ENCODE measurements around the gene TMIE. TPM values are rescaled to one million over a fixed set of nuclear protein-coding genes. Genes with fewer than 3 reads are reported as not detected.

TMIE gene
- total and polyA plus RNA-seq, 10 of the 15 experiments (the other 5 are each of a cell fraction or from before 2014, with no cell fraction given), result not detected

GRCh38 chr3:46660543-46661523 lies 40.4 kb upstream of the TMIE start:
- BruUV-seq (replicated peaks), result no TSS peak
- Histone ChIP-seq H3K9ac (ENCODE audit: control insufficient read depth, insufficient read depth, low read length) (no peak overlapping the region), H3K4me1 (ENCODE audit: control insufficient read depth, insufficient read depth, low read length) (no peaks in the 10 kb centered on the region), H3K4me3 (no peak overlapping the region), H3K79me2 (ENCODE audit: control insufficient read depth, insufficient read depth, low read length) (no peaks in the 10 kb centered on the region), H3K9me3 (replicated peaks; ENCODE audit: control insufficient read depth, insufficient read depth, low read length) (no peaks in the 10 kb centered on the region), H2AFZ (ENCODE audit: control insufficient read depth, low read depth, low read length) (no peak overlapping the region), H3K27ac (ENCODE audit: control insufficient read depth, insufficient read depth) (no peak overlapping the region), H4K20me1 (ENCODE audit: control insufficient read depth, insufficient read depth) (no peaks in the 10 kb centered on the region; the same call in 1 of the 2 replicates), H3K27me3 (replicated peaks in 1 of 2; ENCODE audit: control insufficient read depth in 2 of 2, insufficient read depth in 2 of 2, low read length in 1 of 2) (peaks cover 2 to 5% of the 10 kb centered on the region in 2 experiments; a peak in 3 of 4 replicates), H3K4me2 (ENCODE audit: control insufficient read depth, insufficient read depth) (no peak overlapping the region), H3K36me3 (ENCODE audit: control insufficient read depth in 2 of 2, insufficient read depth in 2 of 2, low read length in 1 of 2) (no peaks in the 10 kb centered on the region)
- SMC1A ChIA-PET (ENCODE audit: uncharacterized antibody, unreplicated experiment), result no interaction called here
- POLR2A ChIA-PET, result no interaction called here
- no peak for FAIRE-seq
- in situ Hi-C loops (cut with MboI) (no loop called here), intact Hi-C loops (cut with micrococcal nuclease; ENCODE audit: unreplicated experiment) (no loop called here)
- RAD21 ChIA-PET (ENCODE audit: unreplicated experiment), result no interaction called here
- no peak for DNase-seq (ENCODE audit: low read depth, low spot score)
- CTCF ChIA-PET, result interaction anchor here (0.8 kb wide), 1 partner anchor 172 kb away, joined by 3 read pairs; no protein-coding TSS in a partner anchor
- TF ChIP-seq NR2F1 (conservative IDR thresholded peaks at IDR 0.05) (no peak), ATF3 (IDR thresholded peaks at IDR 0.05; ENCODE audit: borderline replicate concordance, extremely low read depth, low read depth, low read length) (no peak)
- 2% methylated on average over 9 of the region's 9 CpGs for WGBS (ENCODE audit: insufficient coverage, insufficient replicate concordance, low lambda C conversion rate, missing lambda C conversion rate)
- no peak for ATAC-seq

GRCh38 chr3:46661776-46662766 lies 39.1 kb upstream of the TMIE start:
- intact Hi-C loops (cut with micrococcal nuclease; ENCODE audit: unreplicated experiment), result no loop called here
- no peak for ATAC-seq
- SMC1A ChIA-PET (ENCODE audit: uncharacterized antibody, unreplicated experiment), result no interaction called here
- H2AFZ ChIP-seq (ENCODE audit: control insufficient read depth, low read depth, low read length), result no peak overlapping the region
- no peak overlapping the region for H3K4me2 ChIP-seq (ENCODE audit: control insufficient read depth, insufficient read depth)
- no peaks in the 10 kb centered on the region for H3K79me2 ChIP-seq (ENCODE audit: control insufficient read depth, insufficient read depth, low read length)
- RAD21 ChIA-PET (ENCODE audit: unreplicated experiment), result no interaction called here
- WGBS (ENCODE audit: insufficient coverage, insufficient replicate concordance, low lambda C conversion rate, missing lambda C conversion rate), result 13% methylated on average over 15 of the region's 15 CpGs
- no peak overlapping the region for H3K27ac ChIP-seq (ENCODE audit: control insufficient read depth, insufficient read depth)
- no peaks in the 10 kb centered on the region for H3K4me1 ChIP-seq (ENCODE audit: control insufficient read depth, insufficient read depth, low read length)
- peaks cover 3 to 5% of the 10 kb centered on the region in 2 experiments; a peak in 3 of 4 replicates for H3K27me3 ChIP-seq (replicated peaks in 1 of 2; ENCODE audit: control insufficient read depth in 2 of 2, insufficient read depth in 2 of 2, low read length in 1 of 2)
- H3K36me3 ChIP-seq (ENCODE audit: control insufficient read depth in 2 of 2, insufficient read depth in 2 of 2, low read length in 1 of 2), result no peaks in the 10 kb centered on the region
- CTCF ChIA-PET, result no interaction called here
- no peak overlapping the region for H3K9ac ChIP-seq (ENCODE audit: control insufficient read depth, insufficient read depth, low read length)
- H3K9me3 ChIP-seq (replicated peaks; ENCODE audit: control insufficient read depth, insufficient read depth, low read length), result no peaks in the 10 kb centered on the region
- POLR2A ChIA-PET, result no interaction called here
- no peak overlapping the region for H3K4me3 ChIP-seq
- BruUV-seq (replicated peaks), result no TSS peak
- no peak for FAIRE-seq
- no peak for TF ChIP-seq IRF4 (IDR thresholded peaks at IDR 0.05; ENCODE audit: low read depth, low read length)
- no peak for TF ChIP-seq ZNF622 (IDR thresholded peaks at IDR 0.05)
- no peak for TF ChIP-seq TAF1 (IDR thresholded peaks at IDR 0.05; ENCODE audit: borderline replicate concordance, low read depth, low read length)
- no peak for TF ChIP-seq JUND (IDR thresholded peaks at IDR 0.05; ENCODE audit: low read depth, low read length)
- no peak for TF ChIP-seq RAD21 (IDR thresholded peaks at IDR 0.05; ENCODE audit: insufficient read depth, low read depth, low read length)
- H4K20me1 ChIP-seq (ENCODE audit: control insufficient read depth, insufficient read depth), result no peaks in the 10 kb centered on the region; the same call in 1 of the 2 replicates
- DNase-seq (ENCODE audit: low read depth, low spot score), result no peak
- in situ Hi-C loops (cut with MboI), result no loop called here

Data from GM12878 (cell line).